ENCODE measurements around the gene UBAC1.
"Not testable (repeated sequence)": the region's sequence is repeated elsewhere in the genome, so short reads cannot be mapped to it uniquely, and the experiment has no call there.

The UBAC1 gene

GRCh38 chr9:135893104-135893503, 68.1 kb downstream of the UBAC1 start:
- DNase-seq, result no peak

GRCh38 chr9:135892327-135892726, 68.8 kb downstream of the UBAC1 start:
- not testable (repeated sequence) for DNase-seq

- no peak for DNase-seq
These were observed 70.0 kb downstream of the UBAC1 start for GRCh38 chr9:135891027-135891631.

- DNase-seq, result no peak
These were observed 70.8 kb downstream of the UBAC1 start for GRCh38 chr9:135890190-135891026.

- DNase-seq, result no peak
These were observed 71.5 kb downstream of the UBAC1 start for GRCh38 chr9:135889564-135890189.

GRCh38 chr9:135888766-135889394, 72.3 kb downstream of the UBAC1 start:
- no peak for DNase-seq

GRCh38 chr9:135888126-135888765, 72.9 kb downstream of the UBAC1 start:
- DNase-seq, result no peak

GRCh38 chr9:135887585-135888050, 73.6 kb downstream of the UBAC1 start:
- peak; percentile 80 for DNase-seq

- DNase-seq, result no peak
These were observed 74.1 kb downstream of the UBAC1 start for GRCh38 chr9:135887021-135887507.

- no peak for DNase-seq
These were observed 74.8 kb downstream of the UBAC1 start for GRCh38 chr9:135886147-135886981.

- no peak for DNase-seq
These were observed 75.9 kb downstream of the UBAC1 start for GRCh38 chr9:135885100-135885853.

- no peak for DNase-seq
These were observed 76.7 kb downstream of the UBAC1 start for GRCh38 chr9:135884328-135885035.

GRCh38 chr9:135883410-135884089, 77.6 kb downstream of the UBAC1 start:
- DNase-seq, result no peak

Measured in activated effector memory CD4-positive, alpha-beta T cell treated with anti-CD3 and anti-CD28 coated beads, Interleukin-2, amount 50 U/mL, for 16 hours (primary cell).